ENCODE data around the gene RAPH1.
A peak's percentile ranks its signal among the peaks of the same experiment; 100 is the strongest.

RAPH1 gene

DNA sequence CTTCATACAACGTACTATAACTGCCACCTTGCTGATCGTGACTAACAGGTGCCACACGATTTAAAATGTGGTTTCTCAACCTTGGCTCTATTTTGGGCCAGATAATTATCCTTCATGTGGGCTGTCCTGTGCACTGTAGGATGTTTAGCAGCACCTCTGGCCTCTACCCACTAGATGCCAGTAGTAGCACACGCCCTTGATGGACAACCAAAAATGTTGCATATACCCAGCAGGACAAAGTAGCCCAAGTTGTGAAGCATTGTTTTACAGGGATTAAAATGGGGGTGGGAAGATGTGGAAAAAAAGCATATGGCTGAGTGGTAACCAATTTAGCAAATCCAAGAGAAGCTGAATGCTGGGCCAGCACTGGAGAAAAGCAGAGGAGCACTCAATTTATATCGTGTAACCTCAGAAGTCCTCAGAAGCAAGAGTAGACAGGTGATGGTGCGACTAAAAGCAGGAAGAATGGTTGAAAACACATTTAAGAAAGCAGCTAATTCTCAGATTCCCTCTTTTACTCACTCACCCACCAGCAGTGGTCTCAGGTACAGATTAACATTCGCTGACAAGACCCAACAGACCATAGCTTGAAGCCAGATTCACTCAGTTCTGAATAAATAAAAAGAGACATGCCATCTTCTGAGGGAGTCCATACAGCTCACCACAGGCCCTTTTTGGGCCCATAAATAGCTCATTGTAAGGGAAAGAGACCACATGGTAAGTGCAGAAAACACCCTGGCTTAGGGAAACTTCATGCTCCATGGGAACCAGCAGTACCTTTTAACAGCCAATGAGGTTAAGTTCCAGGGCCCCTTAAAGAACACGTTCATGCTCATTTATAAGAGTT lies 50.6 kb downstream of the RAPH1 start:
- peak; percentile 72 for DNase-seq

DNA sequence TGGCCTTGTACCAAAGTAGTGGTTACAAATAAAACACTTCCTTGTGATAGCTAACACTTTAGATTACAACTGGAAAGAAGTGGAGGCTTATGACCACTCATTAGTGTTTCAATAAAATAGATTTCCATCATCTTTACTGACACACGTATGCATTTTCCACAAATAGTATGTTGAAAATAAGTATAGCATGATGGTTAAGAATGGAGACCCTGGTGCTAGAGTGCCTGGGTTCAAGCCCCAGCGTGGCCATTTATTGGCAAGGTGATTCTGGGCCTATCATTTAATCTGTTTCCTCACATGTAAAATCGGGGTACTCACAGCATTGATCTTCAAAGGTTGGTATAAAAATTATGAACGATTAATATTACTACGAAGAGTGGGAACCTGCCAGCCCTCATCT lies 54.5 kb downstream of the RAPH1 start:
- DNase-seq, result no peak

DNA sequence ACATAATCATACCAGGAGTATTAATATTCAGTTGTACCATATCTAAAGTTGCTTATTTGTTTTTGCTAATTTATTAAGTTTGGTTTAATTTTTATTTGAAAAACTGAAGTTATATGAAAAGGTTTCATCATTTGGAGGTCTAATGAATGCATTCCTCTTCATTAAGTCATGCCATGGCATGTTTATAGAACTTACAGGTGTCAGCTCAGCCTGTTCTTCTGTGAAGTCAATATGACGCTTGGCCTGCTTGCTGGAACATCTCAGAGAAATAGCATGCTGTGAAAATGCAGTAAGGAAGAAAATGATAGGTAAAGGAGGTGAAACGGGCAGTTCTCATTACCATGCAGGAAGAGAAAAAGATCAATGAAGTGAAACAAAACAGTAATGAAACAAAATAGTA lies 58.2 kb downstream of the RAPH1 start:
- no peak for DNase-seq

DNA sequence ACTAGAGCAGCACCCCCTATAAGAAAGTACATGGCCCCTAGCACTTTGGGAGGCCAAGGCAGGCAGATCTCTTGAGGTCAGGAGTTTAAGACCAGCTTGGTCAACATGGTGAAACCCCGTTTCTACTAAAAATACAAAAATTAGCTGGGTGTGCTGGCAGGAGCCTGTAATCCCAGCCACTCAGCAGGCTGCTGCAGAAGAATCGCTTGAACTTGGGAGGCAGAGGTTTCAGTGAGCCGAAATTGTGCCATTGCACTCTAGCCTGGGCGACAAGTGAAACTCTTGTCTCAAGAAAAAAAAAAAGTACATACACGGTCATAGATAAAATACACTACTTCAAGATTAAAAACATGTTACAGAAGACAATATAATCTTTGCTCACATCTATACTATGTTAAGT lies 63.8 kb downstream of the RAPH1 start:
- DNase-seq, result no peak

DNA sequence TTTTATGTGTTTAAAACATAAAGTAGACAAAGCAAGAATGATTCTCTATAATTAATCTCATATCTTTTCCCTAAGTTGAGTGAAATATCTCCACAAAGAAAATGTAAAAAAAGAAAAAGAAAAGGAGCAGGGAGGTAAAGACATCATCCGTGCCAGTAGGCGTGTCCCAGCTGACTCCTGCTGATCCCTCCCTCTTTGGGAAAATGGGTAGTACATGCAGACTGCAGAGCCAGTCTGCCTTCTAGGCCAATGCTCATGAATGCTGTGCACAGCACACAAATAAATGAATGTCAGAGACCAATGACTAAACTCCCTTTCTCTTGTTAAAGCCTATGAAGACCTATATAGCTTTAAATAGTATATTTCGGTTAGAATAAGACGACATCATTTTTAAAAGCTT lies 64.7 kb downstream of the RAPH1 start:
- no peak for DNase-seq

DNA sequence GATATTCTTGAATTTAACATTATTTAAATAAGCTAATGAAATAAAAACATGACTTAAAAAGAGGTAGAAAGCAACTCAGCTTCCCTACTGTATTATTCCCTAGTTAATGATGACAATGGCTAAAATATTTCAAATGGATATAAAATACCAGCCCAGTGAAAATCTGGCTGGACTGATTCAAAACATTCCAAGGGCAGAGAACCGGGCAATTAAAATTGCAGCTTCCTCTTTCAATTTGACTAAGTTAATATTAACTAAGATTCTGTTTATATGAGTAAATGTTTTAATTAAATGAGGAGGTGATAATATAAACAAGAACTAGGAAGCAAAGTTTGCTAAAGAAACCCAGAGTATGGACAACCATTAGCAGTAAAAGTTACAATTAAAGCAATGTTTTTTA lies 65.6 kb downstream of the RAPH1 start:
- DNase-seq, result no peak

DNA sequence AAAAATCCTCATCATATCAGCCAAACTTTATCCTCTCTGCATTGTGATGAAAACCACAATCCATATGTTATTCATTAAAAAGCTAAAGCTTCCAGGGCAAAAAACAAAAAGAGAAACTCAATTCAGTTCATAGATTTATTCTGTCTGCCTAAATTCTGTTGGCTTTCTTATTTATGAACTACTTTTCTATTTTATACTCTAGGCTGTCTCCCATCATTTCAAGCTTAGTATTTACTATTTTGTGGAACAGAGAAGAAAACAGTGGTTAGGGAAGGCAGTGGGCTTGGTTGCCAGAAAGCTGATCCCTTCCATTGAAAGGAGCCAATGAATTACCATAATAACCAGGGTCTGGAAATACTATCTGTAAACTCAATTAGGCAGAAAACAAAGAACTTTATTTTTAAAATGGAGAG lies 71.8 kb downstream of the RAPH1 start:
- DNase-seq, result no peak

DNA sequence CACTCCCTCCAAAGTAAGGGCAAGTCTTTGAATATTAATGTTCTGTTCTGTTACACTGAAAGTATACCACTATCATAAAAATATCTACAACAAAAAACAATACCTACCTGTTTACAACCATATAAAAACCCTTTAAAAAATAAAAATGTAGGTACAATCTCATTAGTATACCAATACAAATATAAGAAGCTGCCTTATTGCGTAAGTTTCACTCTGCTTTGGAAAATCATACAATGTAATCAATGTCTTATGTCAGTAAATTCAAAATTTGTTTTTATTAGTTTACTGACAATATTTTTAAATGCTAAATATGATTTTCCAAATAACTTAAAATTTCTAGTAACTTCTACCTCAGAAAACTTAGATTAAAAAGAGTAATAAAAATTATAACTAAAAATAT lies 72.8 kb downstream of the RAPH1 start:
- DNase-seq, result no peak

DNA sequence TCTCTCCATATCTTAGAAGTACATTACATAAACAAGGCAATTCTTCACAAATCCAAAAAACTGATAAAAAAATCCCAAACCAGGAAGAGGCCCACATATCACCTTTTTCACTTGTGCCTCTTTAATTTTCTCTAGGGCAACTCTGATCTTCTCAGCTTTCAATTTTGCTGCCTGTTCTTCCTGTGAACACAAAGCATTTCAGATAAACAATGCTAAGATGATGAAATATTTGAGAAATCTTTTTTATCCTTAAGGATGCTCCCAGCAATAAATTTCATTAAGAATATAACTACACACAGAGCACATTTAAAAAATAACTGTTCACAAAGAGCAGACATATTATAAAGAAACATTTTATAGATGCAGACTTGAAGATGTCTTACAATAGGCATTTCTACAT lies 73.4 kb downstream of the RAPH1 start:
- no peak for DNase-seq

DNA sequence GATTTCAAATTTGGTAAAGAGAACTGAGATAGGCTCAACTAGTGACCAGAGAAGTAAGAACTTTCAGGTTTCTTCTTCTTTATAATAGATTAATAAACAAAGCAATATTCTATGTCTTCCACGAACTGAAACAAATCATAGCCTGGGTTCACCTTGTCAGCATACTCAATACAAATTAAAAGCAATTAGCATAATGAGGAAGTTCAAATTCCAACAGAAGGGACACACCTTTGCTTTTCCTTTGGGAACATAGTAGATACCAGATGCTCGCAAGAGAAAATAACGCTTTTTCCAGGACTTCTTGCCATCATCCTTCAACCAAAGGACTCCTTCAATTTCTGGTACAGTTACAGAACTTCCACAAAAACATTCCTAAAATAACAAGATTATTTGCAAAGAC lies 79.9 kb downstream of the RAPH1 start:
- no peak for DNase-seq

DNA sequence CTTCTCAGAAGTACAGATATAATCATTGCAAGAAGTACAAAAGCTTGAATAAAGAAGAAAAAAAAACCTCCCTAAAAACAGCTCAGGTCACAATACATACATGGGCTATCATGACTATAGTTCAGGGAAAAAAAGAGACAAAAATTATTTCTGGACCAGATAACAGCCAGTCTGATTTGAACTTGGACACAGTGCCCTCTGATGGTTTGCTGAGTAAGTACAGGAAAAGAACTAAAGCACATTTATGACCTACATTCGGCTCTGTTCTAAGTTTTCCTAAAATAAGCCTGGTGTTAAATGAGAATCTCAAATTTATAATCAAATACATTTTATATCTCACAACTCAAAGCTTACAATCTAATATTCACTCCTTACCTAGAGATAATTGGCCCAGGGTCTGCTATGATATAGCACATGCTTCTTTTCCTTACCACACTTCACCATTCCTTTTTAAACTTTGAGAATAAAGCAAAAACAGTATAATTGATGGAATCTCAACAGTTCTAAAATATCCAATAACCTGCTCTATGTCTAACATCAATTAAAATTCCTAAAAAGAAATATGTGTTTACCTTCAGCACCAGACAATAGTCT lies 81.1 kb downstream of the RAPH1 start:
- peak; percentile 51 for DNase-seq

DNA sequence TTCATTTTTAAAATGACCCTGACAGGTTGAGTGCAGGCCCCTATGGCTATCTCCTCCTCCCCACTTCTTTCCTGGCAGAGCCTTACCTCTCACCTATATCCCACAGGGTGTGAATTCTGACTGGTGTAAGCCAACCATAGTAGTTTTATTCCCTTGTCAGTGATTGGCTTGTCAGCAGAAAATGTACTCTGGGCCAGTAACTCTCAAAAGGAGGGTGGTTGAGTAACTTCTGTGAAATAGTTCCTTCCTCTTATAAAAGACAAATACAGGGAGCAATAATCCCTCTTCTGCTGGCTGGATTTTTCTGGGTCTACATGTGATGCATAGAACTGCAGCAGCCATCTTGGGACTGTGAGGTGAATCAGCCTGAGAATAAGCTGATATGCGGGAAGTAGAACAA lies 83.4 kb downstream of the RAPH1 start:
- DNase-seq, result no peak

DNA sequence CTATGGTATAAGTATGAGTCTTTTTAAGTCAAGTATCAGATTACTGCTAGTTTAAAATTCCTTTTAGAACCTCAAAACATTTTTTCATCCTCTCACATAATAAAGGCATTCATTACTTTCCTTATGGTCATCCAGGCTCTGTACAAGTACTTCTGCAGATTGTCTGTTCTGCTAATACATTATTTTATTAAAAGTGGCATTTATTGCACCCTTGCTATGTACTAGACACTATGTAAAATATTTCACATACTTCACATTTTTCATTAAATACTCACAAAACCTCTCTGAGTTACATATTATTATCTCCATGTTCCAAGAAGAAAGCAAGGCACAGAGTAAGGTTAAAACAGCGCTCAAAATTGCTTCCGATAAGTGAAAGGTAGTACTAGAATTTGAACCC lies 84.1 kb downstream of the RAPH1 start:
- DNase-seq, result no peak

DNA sequence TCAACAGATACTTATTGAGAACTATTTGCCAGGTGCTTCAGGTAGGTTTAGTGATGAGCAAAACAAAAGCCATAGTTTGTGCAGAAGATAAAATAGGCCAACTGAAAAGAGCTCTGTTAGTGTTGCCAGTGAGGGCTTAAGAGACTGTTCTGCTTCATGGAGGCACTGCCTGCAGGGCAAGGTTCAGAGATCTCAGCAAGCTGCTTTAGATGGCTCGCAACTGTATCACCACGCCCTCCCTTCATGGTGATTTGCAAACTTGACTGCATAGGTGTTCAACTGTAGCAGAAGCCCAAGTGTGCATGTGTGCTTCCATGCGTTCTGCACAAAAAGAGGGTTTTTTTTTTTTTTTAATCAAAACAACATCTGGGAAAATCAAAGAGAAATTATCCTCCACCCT lies 84.5 kb downstream of the RAPH1 start:
- DNase-seq, result no peak

DNA sequence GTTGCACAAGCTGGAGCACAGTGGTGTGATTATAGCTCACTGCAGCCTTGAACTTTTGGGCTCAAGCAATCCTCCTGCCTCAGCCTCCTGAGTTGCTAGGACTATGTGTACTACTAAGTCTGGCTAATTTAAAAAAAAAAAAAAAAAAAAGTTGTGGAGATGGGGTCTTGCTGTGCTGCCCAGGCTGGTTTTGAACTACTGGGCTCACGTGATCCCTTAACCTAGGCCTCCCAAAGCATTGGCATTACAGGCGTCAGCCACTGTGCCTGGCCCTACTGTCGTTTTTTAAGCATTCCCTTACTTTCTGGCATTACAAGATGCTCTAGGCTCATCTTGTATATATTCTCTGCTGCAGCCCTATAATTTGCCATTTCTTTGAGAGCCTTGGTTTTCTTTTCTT lies 88.3 kb downstream of the RAPH1 start:
- no peak for DNase-seq

DNA sequence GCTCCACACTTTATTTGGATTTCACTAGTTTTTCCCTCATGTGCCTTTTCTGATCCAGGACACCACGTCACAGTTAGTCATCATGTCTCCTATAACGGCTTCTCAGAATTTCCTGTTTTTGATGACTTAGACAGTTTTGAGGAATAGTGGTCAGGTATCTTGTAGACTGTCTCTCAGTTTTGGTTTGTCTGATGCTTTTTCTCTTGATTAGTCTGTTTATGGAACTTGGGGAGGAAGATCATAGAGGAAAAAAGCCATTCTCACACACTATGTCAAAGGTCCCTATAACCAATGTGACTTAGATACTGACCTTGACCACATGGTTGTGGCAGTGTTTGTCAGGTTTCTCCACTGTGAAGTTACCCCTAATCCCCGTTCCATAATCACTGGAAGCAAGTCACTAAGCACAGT lies 89.0 kb downstream of the RAPH1 start:
- DNase-seq, result no peak

DNA sequence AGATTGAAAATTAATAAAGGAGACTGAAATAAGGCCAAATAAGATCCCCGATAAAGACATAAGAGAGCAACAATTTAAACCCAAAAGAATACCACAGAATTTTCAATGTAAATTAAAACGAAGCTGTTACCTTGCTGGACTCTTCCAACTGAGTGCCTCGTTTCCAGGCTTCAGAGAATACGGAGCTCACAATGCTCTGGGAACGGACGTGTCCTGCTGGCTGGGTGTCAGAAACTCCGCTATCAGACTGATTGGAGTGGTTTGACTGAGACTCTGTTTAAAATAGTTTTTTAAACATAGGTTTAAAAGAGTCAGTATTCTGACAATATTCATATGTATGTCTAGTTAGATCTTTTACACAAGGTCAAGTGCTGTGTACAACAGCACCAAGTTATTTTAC lies 90.4 kb downstream of the RAPH1 start:
- no peak for DNase-seq

DNA sequence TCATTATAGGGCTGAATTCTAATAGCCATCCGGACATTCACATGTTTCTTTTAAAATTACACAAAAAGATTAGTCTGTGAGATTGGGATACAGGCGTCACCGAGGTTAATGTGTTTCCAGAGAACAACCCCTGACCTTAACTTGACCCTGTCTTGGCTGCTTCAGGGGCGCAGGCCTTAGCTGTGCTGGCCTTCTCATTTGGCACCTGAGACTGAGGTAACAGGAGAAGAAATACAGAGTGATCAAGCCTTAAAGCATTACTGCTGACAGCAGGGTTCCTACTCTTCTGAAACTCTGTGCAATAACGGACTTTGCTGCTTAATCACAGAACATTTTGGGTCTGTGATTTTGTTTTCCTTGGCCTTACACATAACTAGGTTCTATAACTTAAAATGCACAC lies 92.6 kb downstream of the RAPH1 start:
- DNase-seq, result no peak

DNA sequence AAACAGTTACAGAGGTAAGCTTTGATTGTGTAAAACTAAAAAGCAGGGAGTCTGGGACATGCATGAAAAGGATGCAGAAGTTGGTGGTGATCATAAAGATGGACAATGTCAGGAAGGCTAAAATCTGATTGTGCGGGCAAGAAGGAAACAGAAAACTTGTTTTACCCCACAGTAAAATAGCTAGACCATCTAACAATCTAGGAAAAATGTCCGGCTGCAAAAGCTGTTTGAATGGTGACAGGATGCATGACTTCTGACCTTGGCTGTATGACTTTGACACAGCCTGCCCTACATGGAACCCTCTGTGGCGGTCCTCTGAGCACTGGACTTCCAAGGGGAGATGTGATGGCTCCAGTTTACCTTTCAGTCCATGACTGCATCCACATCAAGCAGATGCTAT lies 93.6 kb downstream of the RAPH1 start:
- no peak for DNase-seq

DNA sequence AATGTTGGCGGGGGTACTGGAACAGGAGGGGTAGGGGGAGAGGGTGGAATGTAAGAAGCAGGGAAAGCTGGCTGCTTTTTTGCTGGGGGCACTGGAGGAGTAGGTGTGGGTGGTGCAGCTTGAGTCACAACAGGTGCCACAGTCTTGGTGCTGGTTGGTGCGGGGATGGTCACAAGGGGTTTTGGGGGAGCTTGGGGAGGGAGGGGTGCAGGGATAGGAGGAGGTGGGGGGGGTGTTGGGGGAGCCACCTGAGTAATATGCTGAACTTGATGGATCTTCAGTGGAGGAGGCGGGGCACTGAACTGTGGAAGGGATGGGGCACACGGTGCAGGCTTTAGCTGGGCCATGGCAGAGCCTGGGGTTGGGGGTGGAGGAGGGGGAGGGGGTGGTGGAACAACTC lies 94.4 kb downstream of the RAPH1 start:
- DNase-seq, result no peak

DNA sequence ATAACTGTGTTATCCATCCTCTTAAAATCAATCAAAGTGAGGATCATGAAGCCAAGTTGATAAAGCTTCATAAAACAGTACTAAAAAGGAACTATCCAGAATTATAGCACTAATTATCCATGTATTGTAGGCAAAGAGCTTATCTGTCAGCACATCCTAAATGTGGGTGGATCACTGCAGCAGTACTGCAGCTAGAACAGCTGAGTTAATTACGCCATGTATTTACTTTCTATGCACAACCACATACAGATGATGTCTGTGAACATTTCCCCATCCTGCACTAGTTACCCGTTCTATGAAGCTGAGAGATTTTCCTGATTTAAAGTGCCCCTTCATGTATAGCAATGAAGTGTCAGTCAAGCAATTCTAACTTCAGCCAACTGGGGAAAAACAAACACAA lies 96.6 kb downstream of the RAPH1 start:
- no peak for DNase-seq

DNA sequence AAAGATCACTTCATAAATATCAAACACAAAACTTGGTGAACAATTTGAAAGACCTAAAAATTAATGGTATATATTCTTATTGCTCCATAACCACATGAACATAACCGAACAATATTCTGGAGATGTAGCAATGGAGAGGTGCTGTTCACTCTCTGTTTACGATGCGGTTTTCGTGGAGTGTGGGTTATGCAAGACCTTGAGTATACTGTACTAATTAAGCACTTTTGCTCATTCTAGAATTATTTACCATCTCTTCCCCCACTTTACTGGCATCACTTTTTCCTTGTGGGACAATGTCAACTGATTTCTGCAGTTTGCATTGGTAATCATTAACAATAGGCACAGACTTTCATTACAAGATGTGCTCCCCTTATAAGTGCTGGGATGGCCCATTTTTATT lies 97.6 kb downstream of the RAPH1 start:
- DNase-seq, result no peak

DNA sequence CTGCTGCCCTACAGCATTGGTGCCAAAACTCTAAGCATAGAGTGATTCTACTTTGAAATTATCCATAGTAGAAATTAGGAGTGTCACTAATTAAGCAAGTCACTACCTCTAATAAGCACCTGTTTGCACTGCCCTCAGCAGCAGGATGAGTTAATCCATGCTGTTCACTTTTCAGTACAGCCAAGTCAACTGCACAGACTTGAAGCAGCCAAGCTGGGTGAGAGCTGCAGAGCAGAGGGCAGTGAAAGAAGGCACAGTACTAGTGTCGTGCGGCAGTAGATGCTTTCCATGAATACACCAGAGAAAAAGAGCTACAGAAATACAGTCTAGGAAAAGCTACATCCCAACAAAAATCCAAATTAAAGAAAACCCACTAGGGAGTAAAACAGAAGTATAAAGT lies 98.6 kb downstream of the RAPH1 start:
- no peak for DNase-seq

DNA sequence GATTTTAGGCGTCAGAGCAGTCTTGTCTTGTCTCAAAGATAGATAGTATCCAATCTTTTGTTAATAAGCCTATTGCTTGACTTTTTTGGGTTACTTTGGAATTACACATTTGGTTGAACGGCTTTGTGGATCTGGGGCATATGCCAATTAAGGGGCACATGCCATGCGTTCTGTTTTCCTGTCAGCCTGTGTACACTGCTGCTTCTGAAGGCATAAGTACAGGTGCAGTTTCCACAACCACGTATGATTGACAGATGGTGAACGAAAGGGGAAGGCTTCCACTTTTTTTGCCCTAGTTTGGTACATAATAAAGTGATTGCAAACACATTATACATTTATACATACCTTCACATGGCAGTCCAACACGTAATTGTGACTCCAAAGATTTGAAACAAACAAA lies 102.3 kb downstream of the RAPH1 start:
- no peak for DNase-seq

Measured in CD4-positive, alpha-beta T cell treated with Interleukin-10 for 1 hour (primary cell).